ELR (cell line): ENCODE results near the gene PODXL2.
A peak's percentile ranks its signal among the peaks of the same experiment; 100 is the strongest.
"Not testable (repeated sequence)": the region's sequence is repeated elsewhere in the genome, so short reads cannot be mapped to it uniquely, and the experiment has no call there.

Source experiments
- DNase-seq: peaks from one replicate; pipeline ENCODE4 v3.0.0-alpha.2; 2015; ENCODE audit warnings: low read depth

The PODXL2 gene

GRCh38 chr3:127630811-127631714, 2.1 kb downstream of the PODXL2 start:
- DNase-seq: no peak

GRCh38 chr3:127632035-127632820, 3.2 kb downstream of the PODXL2 start:
- DNase-seq: no peak

GRCh38 chr3:127634653-127635052, 5.7 kb downstream of the PODXL2 start:
- DNase-seq: no peak

GRCh38 chr3:127637546-127637945, 8.6 kb downstream of the PODXL2 start:
- peak; percentile 35 for DNase-seq

- no peak for DNase-seq
These were observed 9.0 kb downstream of the PODXL2 start for GRCh38 chr3:127637971-127638370.

GRCh38 chr3:127639173-127640041, 10.4 kb downstream of the PODXL2 start:
- DNase-seq: peak; percentile 88

GRCh38 chr3:127640042-127640355, 11.0 kb downstream of the PODXL2 start:
- DNase-seq: no peak

GRCh38 chr3:127644641-127645370, 15.8 kb downstream of the PODXL2 start:
- DNase-seq: no peak

- DNase-seq: no peak
These were observed 16.5 kb downstream of the PODXL2 start for GRCh38 chr3:127645371-127646015.

- DNase-seq: peak; percentile 19
These were observed 17.6 kb downstream of the PODXL2 start for GRCh38 chr3:127646501-127647046.

GRCh38 chr3:127647166-127647844, 18.3 kb downstream of the PODXL2 start:
- no peak for DNase-seq

GRCh38 chr3:127647845-127648204, 18.8 kb downstream of the PODXL2 start:
- no peak for DNase-seq

- DNase-seq: no peak
These were observed 21.3 kb downstream of the PODXL2 start for GRCh38 chr3:127650236-127650635.

- no peak for DNase-seq
These were observed 22.7 kb downstream of the PODXL2 start for GRCh38 chr3:127651516-127652172.

- DNase-seq: peak; percentile 77
These were observed 23.4 kb downstream of the PODXL2 start for GRCh38 chr3:127652246-127652995.

- DNase-seq: no peak
These were observed 25.4 kb downstream of the PODXL2 start for GRCh38 chr3:127654374-127654773.

GRCh38 chr3:127654993-127655392, 26.0 kb downstream of the PODXL2 start:
- not testable (repeated sequence) for DNase-seq

- DNase-seq: peak; percentile 45
These were observed 26.7 kb downstream of the PODXL2 start for GRCh38 chr3:127655641-127656040.

GRCh38 chr3:127656906-127657305, 27.9 kb downstream of the PODXL2 start:
- DNase-seq: no peak
